B cell (primary cell): Measurements from ENCODE around the gene PARK7. TPM values are rescaled to one million over a fixed set of nuclear protein-coding genes. Genes with fewer than 3 reads are reported as not detected.

Source experiments
- ATAC-seq: fragments of 200-7000 bp; cut with Tn5 transposase; one replicate; pipeline ENCODE4 v1.10.0; 2021; ENCODE audit warnings: low read depth, mild to moderate bottlenecking, moderate number of reproducible peaks, moderate library complexity
- CTCF ChIA-PET: fragments of 350-600 bp; sonication (Branson Sonifier 250); formaldehyde crosslinking; loops from one replicate; lab custom pipeline; 2021; ENCODE audit warnings: antibody characterized with exemption, inconsistent platforms; lab: Charles Lee
- POLR2A ChIA-PET: fragments of 350-600 bp; sonication (Branson Sonifier 250); formaldehyde crosslinking; loops from one replicate; lab custom pipeline; 2021; ENCODE audit warnings: antibody characterized with exemption; lab: Charles Lee
- DNase-seq: peaks from one replicate; pipeline ENCODE4 v3.0.0; 2013
- H2AFZ ChIP-seq: 2 replicates; pipeline ENCODE4 v1.6.1; 2012; ENCODE audit warnings: mild to moderate bottlenecking, low read depth, low read length; ENCODE audit not compliant: insufficient read depth, poor library complexity, severe bottlenecking
- H3K27ac ChIP-seq, 2 donors: 1 replicate in 1 of 2; 2 replicates in 1 of 2; pipeline ENCODE4 v1.5.1; 2012 to 2013; ENCODE audit warnings: low read length in 2 of 2, mild to moderate bottlenecking in 2 of 2, moderate library complexity in 1 of 2
- H3K27me3 ChIP-seq, 4 experiments: fragments of 200-600 bp in 1 of 4; sonication (generic) in 1 of 4; replicated peaks in 1 of 4; 1 replicate in 2 of 4; 2 replicates in 2 of 4; pipeline versions ENCODE4 v1.6.1 to v1.7.0; 2013 to 2016; ENCODE audit warnings: low read length in 3 of 4, mild to moderate bottlenecking in 2 of 4, mixed read lengths in 1 of 4, moderate library complexity in 1 of 4; ENCODE audit not compliant: insufficient read depth in 4 of 4, control insufficient read depth in 3 of 4; ENCODE audit errors: control extremely low read depth in 1 of 4
- H3K36me3 ChIP-seq, 2 experiments: replicated peaks in 1 of 2; 1 replicate in 1 of 2; 2 replicates in 1 of 2; pipeline versions ENCODE4 v1.6.1 to v1.7.1; 2013; ENCODE audit warnings: low read length in 1 of 2; ENCODE audit not compliant: insufficient read depth in 2 of 2, control insufficient read depth in 1 of 2; ENCODE audit errors: control extremely low read depth in 1 of 2, extremely low read depth in 1 of 2
- H3K4me1 ChIP-seq, 2 donors: fragments of 200-600 bp in 1 of 2; sonication (generic) in 1 of 2; 1 replicate in 1 of 2; 2 replicates in 1 of 2; pipeline versions ENCODE4 v1.5.1 to v1.6.1; 2013 to 2017; ENCODE audit warnings: low read length in 2 of 2; ENCODE audit not compliant: control insufficient read depth in 2 of 2, insufficient read depth in 2 of 2
- H3K4me2 ChIP-seq: replicated peaks from 2 replicates; pipeline ENCODE3; 2012; ENCODE audit warnings: mild to moderate bottlenecking, low read depth, low read length; ENCODE audit not compliant: poor library complexity, severe bottlenecking
- H3K4me3 ChIP-seq, 5 experiments: fragments of 200-600 bp in 1 of 5; sonication (generic) in 1 of 5; 1 replicate in 3 of 5; 2 replicates in 2 of 5; pipeline versions ENCODE4 v1.5.1 to v1.7.0; 2011 to 2016; ENCODE audit warnings: low read length in 4 of 5, mild to moderate bottlenecking in 4 of 5, low read depth in 2 of 5, control low read depth in 1 of 5, moderate library complexity in 1 of 5; ENCODE audit not compliant: insufficient read depth in 1 of 5; ENCODE audit errors: control extremely low read depth in 1 of 5, extremely low read depth in 1 of 5
- H3K79me2 ChIP-seq: fragments of 200-600 bp; sonication (generic); one replicate; pipeline ENCODE4 v1.6.0; 2016; ENCODE audit warnings: low read length; ENCODE audit not compliant: control insufficient read depth, insufficient read depth
- H3K9ac ChIP-seq: fragments of 200-600 bp; sonication (generic); 2 replicates; pipeline ENCODE4 v1.6.1; 2017; ENCODE audit warnings: mild to moderate bottlenecking, low read length, moderate library complexity
- H3K9me3 ChIP-seq, 3 donors: one replicate each; pipeline versions ENCODE4 v1.6.1 to v1.7.1; 2013; ENCODE audit warnings: low read length in 2 of 3; ENCODE audit not compliant: control insufficient read depth in 2 of 3, insufficient read depth in 1 of 3; ENCODE audit errors: control extremely low read depth in 1 of 3
- H4K20me1 ChIP-seq: 2 replicates; pipeline ENCODE4 v1.6.0; 2012; ENCODE audit warnings: mild to moderate bottlenecking, low read length; ENCODE audit not compliant: insufficient read depth, control insufficient read depth, poor library complexity, severe bottlenecking
- H3K27ac Mint-ChIP-seq: one replicate; pipeline ENCODE4 v1.8.0; 2021; ENCODE audit warnings: mixed read lengths
- H3K27me3 Mint-ChIP-seq: one replicate; pipeline ENCODE4 v1.8.0; 2021; ENCODE audit warnings: mixed read lengths
- H3K4me1 Mint-ChIP-seq: one replicate; pipeline ENCODE4 v1.8.0; 2021; ENCODE audit warnings: mixed read lengths
- H3K4me3 Mint-ChIP-seq: one replicate; pipeline ENCODE4 v1.8.0; 2021; ENCODE audit warnings: mixed read lengths
- H3K9me3 Mint-ChIP-seq: one replicate; pipeline ENCODE4 v1.8.0; 2022; ENCODE audit warnings: mixed read lengths; ENCODE audit not compliant: insufficient read depth
- EZH2 ChIP-seq: IDR thresholded peaks from 2 replicates; pipeline ENCODE4 v1.6.1; 2012; ENCODE audit warnings: borderline replicate concordance, low read depth, mild to moderate bottlenecking, moderate library complexity, low read length; ENCODE audit not compliant: insufficient read depth, poor library complexity, severe bottlenecking
- WGBS: methylation state at CpG from one replicate; pipeline ENCODE4 v1.1.5; 2013; ENCODE audit warnings: missing lambda C conversion rate; ENCODE audit not compliant: insufficient coverage; 5-methylcytosine and 5-hydroxymethylcytosine counted together
- intact Hi-C: fragments of 100-400 bp; cut with micrococcal nuclease; formaldehyde crosslinking; loops from one replicate; pipeline ENCODE4 v1.10.0; 2022
- polyA plus RNA-seq: library from polyadenylated mRNA; depleted of rRNA; stranded (reverse); fragments of >200 nt; gene quantifications from 2 replicates; pipeline ENCODE4 v1.2.3, GENCODE V29; 2012
- total RNA-seq, 2 donors: library from RNA; stranded (reverse); fragments of 120-200 nt in 1 of 2; gene quantifications; 1 replicate in 1 of 2; 2 replicates in 1 of 2; pipeline versions ENCODE4 v1.2.3 to v1.2.4, GENCODE V29; 2013 to 2022
- TF ChIP-seq, protein P1 (sequence below): fragments of 200-600 bp; IDR thresholded peaks from one replicate; pipeline ENCODE4 v1.8.0; 2022; ENCODE audit warnings: antibody characterized with exemption, mild to moderate bottlenecking

Gene PARK7
- total and polyA plus RNA-seq, 2 donors (not counting 1 experiment from before 2014, with no cell fraction given): 63.9 to 118 TPM

DNA sequence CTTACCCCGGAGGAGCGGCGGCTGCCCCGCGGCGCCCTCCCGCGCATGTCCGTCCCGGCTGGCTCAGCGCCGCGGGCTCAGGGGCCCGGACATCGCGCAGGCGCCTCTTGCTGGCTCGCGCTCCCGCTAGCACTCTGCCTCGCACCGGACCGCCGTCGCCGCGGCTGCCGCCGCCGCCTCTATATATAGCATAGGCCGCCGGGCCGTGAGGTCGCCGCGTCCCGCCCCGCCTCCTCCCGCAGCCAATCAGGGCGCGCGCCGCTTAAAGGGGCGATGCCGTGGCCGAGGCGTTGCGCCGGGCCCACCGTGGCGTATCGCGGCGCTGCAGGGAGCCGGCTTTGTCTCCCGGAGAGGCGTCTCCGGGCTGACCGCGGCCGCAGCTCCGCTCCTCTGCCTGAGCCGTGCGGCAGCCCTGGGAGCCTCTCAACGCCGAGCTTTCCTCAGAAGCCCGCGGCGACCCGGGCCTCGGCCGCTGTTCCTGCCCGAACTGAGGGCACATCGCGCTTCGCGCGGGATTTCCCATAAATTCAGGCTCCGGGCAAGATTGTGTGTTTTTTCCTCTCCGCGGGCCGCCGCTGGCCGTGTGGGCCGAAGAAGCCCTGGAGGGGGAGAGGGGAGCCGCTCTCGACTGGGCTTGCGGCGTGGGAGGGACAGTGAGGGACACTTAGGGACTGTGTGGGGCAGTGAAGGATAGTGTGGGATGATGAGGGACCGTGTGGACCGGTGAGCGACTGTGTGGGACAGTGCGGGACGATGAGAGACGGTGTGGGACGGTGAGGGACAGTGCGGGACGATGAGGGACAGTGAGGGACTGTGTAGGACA is 64.9 kb downstream of the PARK7 start, which contains the start of gene ERRFI1:
Gene ERRFI1 (minus strand): TSS at position 157 of the 823 bp plus-strand sequence. CDS start 10,690 bp downstream, outside the sequence.
- WGBS: 8% methylated on average over 94 of the region's 98 CpGs

More for the DNA sequence above, 64.9 kb downstream of the PARK7 start, which contains the start of gene ERRFI1:
- TF ChIP-seq, protein P1, sequence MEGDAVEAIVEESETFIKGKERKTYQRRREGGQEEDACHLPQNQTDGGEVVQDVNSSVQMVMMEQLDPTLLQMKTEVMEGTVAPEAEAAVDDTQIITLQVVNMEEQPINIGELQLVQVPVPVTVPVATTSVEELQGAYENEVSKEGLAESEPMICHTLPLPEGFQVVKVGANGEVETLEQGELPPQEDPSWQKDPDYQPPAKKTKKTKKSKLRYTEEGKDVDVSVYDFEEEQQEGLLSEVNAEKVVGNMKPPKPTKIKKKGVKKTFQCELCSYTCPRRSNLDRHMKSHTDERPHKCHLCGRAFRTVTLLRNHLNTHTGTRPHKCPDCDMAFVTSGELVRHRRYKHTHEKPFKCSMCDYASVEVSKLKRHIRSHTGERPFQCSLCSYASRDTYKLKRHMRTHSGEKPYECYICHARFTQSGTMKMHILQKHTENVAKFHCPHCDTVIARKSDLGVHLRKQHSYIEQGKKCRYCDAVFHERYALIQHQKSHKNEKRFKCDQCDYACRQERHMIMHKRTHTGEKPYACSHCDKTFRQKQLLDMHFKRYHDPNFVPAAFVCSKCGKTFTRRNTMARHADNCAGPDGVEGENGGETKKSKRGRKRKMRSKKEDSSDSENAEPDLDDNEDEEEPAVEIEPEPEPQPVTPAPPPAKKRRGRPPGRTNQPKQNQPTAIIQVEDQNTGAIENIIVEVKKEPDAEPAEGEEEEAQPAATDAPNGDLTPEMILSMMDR: no peak
- no peak for TF ChIP-seq EZH2
- H3K36me3 ChIP-seq: no peaks in the 10 kb centered on the region
- H4K20me1 ChIP-seq: no peaks in the 10 kb centered on the region
- DNase-seq (peak; percentile 92), ATAC-seq (peak; percentile 91)
- peaks cover 11 to 16% of the 10 kb centered on the region in 2 donors for H3K4me1 ChIP-seq
- peaks cover 5 to 25% (median 15%) of the 10 kb centered on the region in 4 experiments for H3K27me3 ChIP-seq
- Mint-ChIP-seq H3K9me3 (no peaks in the 10 kb centered on the region), H3K27ac (peak within 1 kb of the TSS; percentile 72), H3K4me3 (peak within 1 kb of the TSS; percentile 90), H3K27me3 (peaks cover 24% of the 10 kb centered on the region), H3K4me1 (peaks cover 10% of the 10 kb centered on the region)
- peak within 1 kb of the TSS in 4 of 5 experiments; percentile 48 to 68 (median 56) for H3K4me3 ChIP-seq
- CTCF ChIA-PET: interaction anchor here (2.3 kb wide), 1 partner anchor 11 kb away, joined by 11 read pairs; no protein-coding TSS in a partner anchor
- no peaks in the 10 kb centered on the region for H3K79me2 ChIP-seq
- POLR2A ChIA-PET: no interaction called here
- intact Hi-C loops: loop anchor here (1.0 to 2.0 kb wide), 2 partner anchors 292 to 852 kb away; partner anchors contain the start of genes ENO1 and SLC45A1
- H3K27ac ChIP-seq: no peak within 1 kb of the TSS
- H3K9ac ChIP-seq: peak within 1 kb of the TSS; percentile 54
- H3K9me3 ChIP-seq: peaks cover 0 to 6% (median 0%) of the 10 kb centered on the region in 3 donors
- H3K4me2 ChIP-seq: peak within 1 kb of the TSS; percentile 84
- peak within 1 kb of the TSS; percentile 89 for H2AFZ ChIP-seq
